Endothelial cell of umbilical vein (primary cell): Measurements from ENCODE around the gene GLP1R. TPM values are rescaled to one million over a fixed set of nuclear protein-coding genes. Genes with fewer than 3 reads are reported as not detected.

Source experiments
- BruUV-seq: library from RNA; stranded (reverse); fragments of 400-500 nt; replicated peaks from 2 replicates; lab custom pipeline; 2021; lab: Mats Ljungman, UMichigan
- CTCF ChIA-PET: fragments of 300-600, 350-600 bp; sonication (Branson Sonifier 250); formaldehyde crosslinking; loops from one replicate; lab custom pipeline; 2021; ENCODE audit warnings: antibody characterized with exemption, inconsistent platforms; lab: Charles Lee
- POLR2A ChIA-PET: fragments of 300-600, 350-600 bp; sonication (Branson Sonifier 250); formaldehyde crosslinking; loops from one replicate; lab custom pipeline; 2021; ENCODE audit warnings: antibody characterized with exemption, inconsistent platforms; lab: Charles Lee
- DNase-seq: peaks from one replicate; pipeline ENCODE4 v3.0.0-alpha.2; 2011; ENCODE audit warnings: low read depth, low spot score
- FAIRE-seq: peaks from 2 replicates; lab custom pipeline; 2011; peaks lifted over from hg19 to GRCh38; lab: Jason Lieb, UNC
- H2AFZ ChIP-seq: 2 replicates; pipeline ENCODE4 v1.6.0; 2012; ENCODE audit warnings: low read depth, low read length, control low read depth, inconsistent platforms
- H3K27ac ChIP-seq: 2 replicates; pipeline ENCODE4 v1.5.1; 2011; ENCODE audit warnings: low read depth, mild to moderate bottlenecking, control low read depth, low read length, moderate library complexity; ENCODE audit not compliant: insufficient read depth
- H3K27me3 ChIP-seq, 2 experiments: 2 replicates each; pipeline versions ENCODE4 v1.6.0 to v1.6.1; 2011; ENCODE audit warnings: low read length in 2 of 2, mixed read lengths in 1 of 2; ENCODE audit not compliant: control insufficient read depth in 2 of 2, insufficient read depth in 2 of 2
- H3K36me3 ChIP-seq, 2 experiments: 2 replicates in 1 of 2; 3 replicates in 1 of 2; pipeline ENCODE4 v1.5.1; 2011; ENCODE audit warnings: low read length in 2 of 2, mild to moderate bottlenecking in 1 of 2, moderate library complexity in 1 of 2; ENCODE audit not compliant: control insufficient read depth in 2 of 2, insufficient read depth in 2 of 2; ENCODE audit errors: extremely low read depth in 1 of 2
- H3K4me1 ChIP-seq: 3 replicates; pipeline ENCODE4 v1.5.1; 2011; ENCODE audit warnings: mild to moderate bottlenecking, low read length; ENCODE audit not compliant: control insufficient read depth, insufficient read depth; ENCODE audit errors: extremely low read depth
- H3K4me2 ChIP-seq: 2 replicates; pipeline ENCODE4 v1.6.1; 2011; ENCODE audit warnings: low read length, control low read depth, mixed read lengths; ENCODE audit not compliant: insufficient read depth
- H3K4me3 ChIP-seq, 3 experiments: fragments of 200-600 bp in 1 of 3; sonication (generic), shearing (Covaris generic) in 1 of 3; replicated peaks in 1 of 3; 2 replicates each; pipeline ENCODE4 v1.5.1; 2011 to 2016; ENCODE audit warnings: control low read depth in 3 of 3, low read length in 3 of 3, mild to moderate bottlenecking in 2 of 3, inconsistent platforms in 1 of 3, low read depth in 1 of 3, moderate library complexity in 1 of 3; ENCODE audit not compliant: insufficient read depth in 1 of 3
- H3K79me2 ChIP-seq: 2 replicates; pipeline ENCODE4 v1.6.0; 2012; ENCODE audit warnings: low read length, inconsistent platforms; ENCODE audit not compliant: control insufficient read depth, insufficient read depth
- H3K9ac ChIP-seq: replicated peaks from 2 replicates; pipeline ENCODE3; 2011; ENCODE audit warnings: low read length, control low read depth; ENCODE audit not compliant: insufficient read depth; ENCODE audit errors: extremely low read depth
- H3K9me1 ChIP-seq: replicated peaks from 3 replicates; pipeline ENCODE4 v1.6.0; 2011; ENCODE audit warnings: mild to moderate bottlenecking, low read length; ENCODE audit not compliant: control insufficient read depth, insufficient read depth; ENCODE audit errors: extremely low read depth
- H3K9me3 ChIP-seq: replicated peaks from 2 replicates; pipeline ENCODE4 v1.5.1; 2012; ENCODE audit warnings: low read length, inconsistent platforms; ENCODE audit not compliant: control insufficient read depth, insufficient read depth
- H4K20me1 ChIP-seq: replicated peaks from 2 replicates; pipeline ENCODE3; 2011; ENCODE audit warnings: mild to moderate bottlenecking, low read length; ENCODE audit not compliant: control insufficient read depth, insufficient read depth; ENCODE audit errors: extremely low read depth
- CTCF ChIP-seq, 2 donors: IDR thresholded peaks; 1 replicate in 1 of 2; 2 replicates in 1 of 2; pipeline ENCODE4 v1.5.1; 2011; ENCODE audit warnings: low read length in 2 of 2, mild to moderate bottlenecking in 2 of 2, moderate library complexity in 2 of 2, control low read depth in 1 of 2, inconsistent platforms in 1 of 2, low read depth in 1 of 2; ENCODE audit not compliant: insufficient read depth in 1 of 2; ENCODE audit errors: extremely low read depth in 1 of 2
- EZH2 ChIP-seq: IDR thresholded peaks from 2 replicates; pipeline ENCODE4 v1.6.1; 2012; ENCODE audit warnings: borderline replicate concordance, low read depth, mild to moderate bottlenecking, moderate library complexity, low read length, inconsistent platforms; ENCODE audit not compliant: severe bottlenecking
- FOS ChIP-seq: IDR thresholded peaks from 2 replicates; pipeline ENCODE4 v1.6.1; 2011; ENCODE audit warnings: mild to moderate bottlenecking, low read length, moderate library complexity, borderline replicate concordance; ENCODE audit not compliant: insufficient read depth
- GATA2 ChIP-seq: IDR thresholded peaks from 2 replicates; pipeline ENCODE4 v1.7.0; 2011; ENCODE audit warnings: low read depth, mild to moderate bottlenecking, moderate library complexity, mixed read lengths, low read length; ENCODE audit not compliant: insufficient read length, insufficient read depth
- JUN ChIP-seq: IDR thresholded peaks from 2 replicates; pipeline ENCODE4 v1.6.1; 2011; ENCODE audit warnings: borderline replicate concordance, low read depth; ENCODE audit not compliant: insufficient read length, insufficient read depth
- MYC ChIP-seq: IDR thresholded peaks from one replicate; pipeline ENCODE4 v1.6.1; 2011; ENCODE audit warnings: mild to moderate bottlenecking, low read depth, low read length
- POLR2A ChIP-seq: IDR thresholded peaks from 2 replicates; pipeline ENCODE4 v1.6.1; 2012; ENCODE audit warnings: low read depth, mild to moderate bottlenecking, control low read depth, low read length
- POLR2AphosphoS5 ChIP-seq: IDR thresholded peaks from 2 replicates; pipeline ENCODE4 v1.6.1; 2012; ENCODE audit warnings: low read depth, mild to moderate bottlenecking, control low read depth, low read length, moderate library complexity; ENCODE audit not compliant: insufficient read depth
- dilution Hi-C: fragments of 300-500 bp; cut with MboI; formaldehyde crosslinking; loops from one replicate; pipeline ENCODE4 v1.15.0; 2019; ENCODE audit warnings: low sequenced_read_pairs; ENCODE audit not compliant: extremely low pct_ligation_motif_present
- intact Hi-C: fragments of 100-400 bp; cut with micrococcal nuclease; formaldehyde crosslinking; loops from one replicate; pipeline ENCODE4 v1.10.0; 2022
- polyA plus RNA-seq, 4 experiments: library from polyadenylated mRNA; depleted of rRNA in 3 of 4; stranded (reverse) in 3 of 4; unstranded in 1 of 4; fragments of >200 nt; gene quantifications; 2 replicates each; pipeline versions ENCODE4 v1.2.1 to v1.2.3, GENCODE V29; 2011 to 2012; ENCODE audit warnings: missing spikeins in 1 of 4
- total RNA-seq: library from RNA; stranded (reverse); gene quantifications from 2 replicates; pipeline ENCODE4 v1.2.3, GENCODE V29; 2021
- TF ChIP-seq, protein P1 (sequence below): IDR thresholded peaks from 2 replicates; pipeline ENCODE4 v1.6.1; 2011; ENCODE audit not compliant: insufficient read depth, insufficient read length

Gene GLP1R
- total and polyA plus RNA-seq, 2 donors (not counting 3 experiments of a cell fraction or from before 2014, with no cell fraction given) = not detected

GRCh38 chr6:39020136-39020535 is 28.4 kb upstream of the GLP1R start:
- no peak for DNase-seq
- POLR2A ChIA-PET = no interaction called here
- dilution Hi-C loops = no loop called here
- Histone ChIP-seq H3K4me3 (no peak overlapping the region), H3K27ac (no peak overlapping the region), H4K20me1 (no peaks in the 10 kb centered on the region), H3K9ac (no peak overlapping the region), H3K27me3 (peaks cover 0 to 3% of the 10 kb centered on the region in 2 experiments), H3K4me1 (no peaks in the 10 kb centered on the region), H3K9me3 (no peaks in the 10 kb centered on the region), H3K9me1 (no peaks in the 10 kb centered on the region), H3K36me3 (no peaks in the 10 kb centered on the region), H3K79me2 (no peaks in the 10 kb centered on the region), H3K4me2 (no peak overlapping the region), H2AFZ (no peak overlapping the region)
- TF ChIP-seq MYC = no peak
- TF ChIP-seq FOS = no peak
- TF ChIP-seq CTCF (IDR thresholded peaks at IDR 0.05; ENCODE audit: extremely low read depth in 1 of 2, insufficient read depth in 1 of 2, low read depth in 1 of 2, low read length in 2 of 2) = no peak
- TF ChIP-seq EZH2 = no peak
- no peak for TF ChIP-seq GATA2
- TF ChIP-seq POLR2AphosphoS5 = no peak
- TF ChIP-seq JUN = no peak
- TF ChIP-seq, protein P1, sequence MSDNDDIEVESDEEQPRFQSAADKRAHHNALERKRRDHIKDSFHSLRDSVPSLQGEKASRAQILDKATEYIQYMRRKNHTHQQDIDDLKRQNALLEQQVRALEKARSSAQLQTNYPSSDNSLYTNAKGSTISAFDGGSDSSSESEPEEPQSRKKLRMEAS = no peak
- TF ChIP-seq POLR2A = no peak
- FAIRE-seq = no peak
- no TSS peak for BruUV-seq
- CTCF ChIA-PET = interaction anchor here (1.8 kb wide), 1 partner anchor 10 kb away, joined by 9 read pairs; no protein-coding TSS in a partner anchor
- intact Hi-C loops = no loop called here
